Measurements from ENCODE around the gene GAS2L2. TPM values are rescaled to one million over a fixed set of nuclear protein-coding genes. Genes with fewer than 3 reads are reported as not detected.

Gene GAS2L2
- total RNA-seq (10 to 100 TPM in 1 of 2 donors, 1 to 10 TPM in 1; 4.6 to 11.5 TPM), polyA plus RNA-seq (1 to 10 TPM; 1.6 to 3.3 TPM)
- long read RNA-seq, donor 1, result 0 reads
- long read RNA-seq, donor 2, result 0 reads
- long read RNA-seq, donor 3, partial matches to known transcripts, result 0 of 1 reads
- long read RNA-seq, donor 3, other reads (novel, unspliced or antisense), result 0 of 1 reads
- long read RNA-seq, donor 4, result 0 reads
- long read RNA-seq, donor 5, partial matches to known transcripts, result 0 of 1 reads
- long read RNA-seq, donor 5, other reads (novel, unspliced or antisense), result 0 of 1 reads

- 39 to 51% methylated on average over 9 of the region's 9 CpGs for WGBS, 2 donors
- Histone ChIP-seq H3K4me1 (ENCODE audit: control insufficient read depth in 5 of 5, insufficient read depth in 5 of 5, low read length in 5 of 5) (peaks cover 0 to 10% (median 0%) of the 10 kb centered on the region in 5 donors), H3K9me3 (ENCODE audit: control insufficient read depth in 4 of 4, insufficient read depth in 3 of 4, low read length in 3 of 4) (no peaks in the 10 kb centered on the region), H3K9ac (ENCODE audit: insufficient read depth in 1 of 2, low read length in 2 of 2) (no peak within 1 kb of the TSS), H3K4me3 (no peak within 1 kb of the TSS), H3K27ac (ENCODE audit: low read depth in 1 of 2, low read length in 1 of 2) (no peak within 1 kb of the TSS), H3K27me3 (ENCODE audit: control insufficient read depth in 3 of 3, insufficient read depth in 3 of 3, low read length in 2 of 3) (peaks cover 0 to 21% (median 20%) of the 10 kb centered on the region in 3 donors), H3K36me3 (ENCODE audit: control insufficient read depth in 4 of 4, insufficient read depth in 4 of 4, low read length in 4 of 4) (no peaks in the 10 kb centered on the region)
- ATAC-seq (ENCODE audit: insufficient read depth, low FRiP score) (no peak), DNase-seq (peak in 1 of 3 donors; percentile 14)
- TF ChIP-seq CTCF (IDR thresholded peaks at IDR 0.05; ENCODE audit: control extremely low read depth, extremely low read depth), result no peak
These were observed at the start of gene GAS2L2 for GRCh38 chr17:35752945-35753764. TSS of gene GAS2L2 (minus strand) at chr17:35753239. CDS start at chr17:35752850, 389 bp downstream.

- peak; percentile 28 for ATAC-seq (ENCODE audit: insufficient read depth, low FRiP score)
- Histone ChIP-seq H3K36me3 (ENCODE audit: control insufficient read depth in 4 of 4, insufficient read depth in 4 of 4, low read length in 4 of 4) (no peaks in the 10 kb centered on the region), H3K9ac (ENCODE audit: insufficient read depth in 1 of 2, low read length in 2 of 2) (no peak overlapping the region), H3K27ac (ENCODE audit: low read depth in 1 of 2, low read length in 1 of 2) (peak overlapping the region in 1 of 2 donors; percentile 44), H3K27me3 (ENCODE audit: control insufficient read depth in 3 of 3, insufficient read depth in 3 of 3, low read length in 2 of 3) (peaks cover 0 to 16% (median 9%) of the 10 kb centered on the region in 3 donors), H3K4me1 (ENCODE audit: control insufficient read depth in 5 of 5, insufficient read depth in 5 of 5, low read length in 5 of 5) (peaks cover 0 to 11% (median 5%) of the 10 kb centered on the region in 5 donors), H3K4me3 (no peak overlapping the region), H3K9me3 (ENCODE audit: control insufficient read depth in 4 of 4, insufficient read depth in 3 of 4, low read length in 3 of 4) (no peaks in the 10 kb centered on the region)
- DNase-seq, result peak; percentile 56 to 84 (median 58)
- WGBS, 2 donors, result 21 to 33% methylated on average over 9 of the region's 9 CpGs
- no peak for TF ChIP-seq CTCF (IDR thresholded peaks at IDR 0.05; ENCODE audit: control extremely low read depth, extremely low read depth)
These were observed 48.7 kb upstream of the GAS2L2 start for GRCh38 chr17:35801583-35802224.

DNA sequence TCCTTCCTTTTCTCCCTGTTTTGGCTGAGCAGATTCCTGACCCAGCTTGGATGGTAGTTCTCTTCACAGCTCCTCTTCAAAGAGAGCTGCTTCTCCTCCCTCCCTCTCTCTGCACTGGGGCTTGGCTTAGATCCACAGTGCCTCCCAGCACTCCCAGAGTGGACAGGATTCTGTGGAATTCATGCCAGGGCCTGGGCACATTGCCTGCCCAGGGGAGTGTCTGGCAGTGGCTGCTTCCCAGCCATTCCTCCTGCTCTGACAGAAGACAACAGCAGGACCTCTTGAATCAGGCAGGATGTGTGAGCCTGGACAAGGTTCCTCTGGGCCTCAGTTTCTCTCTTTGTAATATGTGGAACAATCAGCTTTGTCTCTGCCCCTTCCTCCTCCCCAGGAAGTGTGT is 46.9 kb upstream of the GAS2L2 start:
- ATAC-seq (ENCODE audit: insufficient read depth, low FRiP score) (no peak), DNase-seq (peak in 1 of 3 donors; percentile 54)
- H3K4me3 ChIP-seq, result no peak overlapping the region
- no peaks in the 10 kb centered on the region for H3K9me3 ChIP-seq (ENCODE audit: control insufficient read depth in 4 of 4, insufficient read depth in 3 of 4, low read length in 3 of 4)
- TF ChIP-seq CTCF (IDR thresholded peaks at IDR 0.05; ENCODE audit: control extremely low read depth, extremely low read depth), result no peak
- H3K36me3 ChIP-seq (ENCODE audit: control insufficient read depth in 4 of 4, insufficient read depth in 4 of 4, low read length in 4 of 4), result no peaks in the 10 kb centered on the region
- peaks cover 0 to 29% (median 22%) of the 10 kb centered on the region in 3 donors for H3K27me3 ChIP-seq (ENCODE audit: control insufficient read depth in 3 of 3, insufficient read depth in 3 of 3, low read length in 2 of 3)
- peak overlapping the region in 1 of 2 donors; percentile 19 for H3K9ac ChIP-seq (ENCODE audit: insufficient read depth in 1 of 2, low read length in 2 of 2)
- H3K4me1 ChIP-seq (ENCODE audit: control insufficient read depth in 5 of 5, insufficient read depth in 5 of 5, low read length in 5 of 5), result peaks cover 0 to 14% (median 5%) of the 10 kb centered on the region in 5 donors
- H3K27ac ChIP-seq (ENCODE audit: low read depth in 1 of 2, low read length in 1 of 2), result peak overlapping the region; percentile 34 to 54

Data from lung (tissue), 16 donors.